Calu3 (cell line): Measurements from ENCODE around the gene COA7. TPM values are rescaled to one million over a fixed set of nuclear protein-coding genes. Genes with fewer than 3 reads are reported as not detected.

Experiments used
- BruUV-seq: library from RNA; stranded (reverse); fragments of 400-500 nt; replicated peaks from 2 replicates; lab custom pipeline; 2021; lab: Mats Ljungman, UMichigan
- CTCF ChIA-PET: fragments of 300-600 bp; sonication (Branson Sonifier 250); formaldehyde crosslinking; loops from one replicate; lab custom pipeline; 2022; ENCODE audit warnings: antibody characterized with exemption; lab: Charles Lee
- DNase-seq: peaks from one replicate; pipeline ENCODE4 v3.0.0; 2022
- H3K27ac Mint-ChIP-seq: one replicate; pipeline ENCODE4 v1.8.0; 2022; ENCODE audit warnings: mixed read lengths; ENCODE audit not compliant: unreplicated experiment
- H3K27me3 Mint-ChIP-seq: one replicate; pipeline ENCODE4 v1.8.0; 2022; ENCODE audit warnings: mixed read lengths; ENCODE audit not compliant: unreplicated experiment
- H3K36me3 Mint-ChIP-seq: one replicate; pipeline ENCODE4 v1.8.0; 2022; ENCODE audit warnings: mild to moderate bottlenecking, moderate library complexity, mixed read lengths; ENCODE audit not compliant: insufficient read depth, unreplicated experiment
- H3K4me1 Mint-ChIP-seq: one replicate; pipeline ENCODE4 v1.8.0; 2022; ENCODE audit warnings: mild to moderate bottlenecking, low read depth, mixed read lengths; ENCODE audit not compliant: unreplicated experiment
- H3K4me3 Mint-ChIP-seq: one replicate; pipeline ENCODE4 v1.8.0; 2022; ENCODE audit warnings: mild to moderate bottlenecking, low read depth, moderate library complexity, mixed read lengths; ENCODE audit not compliant: unreplicated experiment
- H3K9me3 Mint-ChIP-seq: one replicate; pipeline ENCODE4 v1.8.0; 2022; ENCODE audit warnings: low read depth, mixed read lengths; ENCODE audit not compliant: unreplicated experiment
- intact Hi-C: fragments of 100-400 bp; cut with micrococcal nuclease; formaldehyde crosslinking; loops from one replicate; pipeline ENCODE4 v1.10.0; 2022; ENCODE audit not compliant: unreplicated experiment
- total RNA-seq: library from RNA; stranded (reverse); gene quantifications from 2 replicates; pipeline ENCODE4 v1.2.3, GENCODE V29; 2022
- TF ChIP-seq, protein P1 (sequence below): fragments of 200-600 bp; IDR thresholded peaks from one replicate; pipeline ENCODE4 v1.8.0; 2022; ENCODE audit warnings: antibody characterized with exemption; ENCODE audit not compliant: unreplicated experiment

The COA7 gene
- total RNA-seq, 1 experiment from 2014 or later = 42.4 TPM

DNA sequence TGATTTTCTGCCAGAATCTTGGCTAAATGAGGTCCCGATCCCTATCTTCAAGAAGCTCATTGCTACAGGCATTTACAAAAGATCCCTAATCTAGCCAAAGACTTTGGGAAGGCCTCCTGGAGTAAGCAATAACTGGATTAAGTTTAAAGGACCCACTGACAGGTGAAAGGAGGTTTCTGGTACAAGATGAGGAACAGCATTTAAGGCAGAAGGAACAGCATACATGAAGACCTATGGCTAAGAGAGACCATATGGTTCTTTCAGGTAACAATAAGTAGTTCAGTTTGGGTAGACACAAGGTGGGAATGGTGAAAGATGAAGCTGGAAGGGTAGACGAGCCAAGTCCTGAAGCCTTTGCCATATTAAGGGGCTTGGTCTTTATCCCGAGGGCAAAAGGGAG lies 37.3 kb downstream of the COA7 start:
- CTCF ChIA-PET = no interaction called here
- H3K27ac Mint-ChIP-seq = no peak overlapping the region
- intact Hi-C loops = no loop called here

DNA sequence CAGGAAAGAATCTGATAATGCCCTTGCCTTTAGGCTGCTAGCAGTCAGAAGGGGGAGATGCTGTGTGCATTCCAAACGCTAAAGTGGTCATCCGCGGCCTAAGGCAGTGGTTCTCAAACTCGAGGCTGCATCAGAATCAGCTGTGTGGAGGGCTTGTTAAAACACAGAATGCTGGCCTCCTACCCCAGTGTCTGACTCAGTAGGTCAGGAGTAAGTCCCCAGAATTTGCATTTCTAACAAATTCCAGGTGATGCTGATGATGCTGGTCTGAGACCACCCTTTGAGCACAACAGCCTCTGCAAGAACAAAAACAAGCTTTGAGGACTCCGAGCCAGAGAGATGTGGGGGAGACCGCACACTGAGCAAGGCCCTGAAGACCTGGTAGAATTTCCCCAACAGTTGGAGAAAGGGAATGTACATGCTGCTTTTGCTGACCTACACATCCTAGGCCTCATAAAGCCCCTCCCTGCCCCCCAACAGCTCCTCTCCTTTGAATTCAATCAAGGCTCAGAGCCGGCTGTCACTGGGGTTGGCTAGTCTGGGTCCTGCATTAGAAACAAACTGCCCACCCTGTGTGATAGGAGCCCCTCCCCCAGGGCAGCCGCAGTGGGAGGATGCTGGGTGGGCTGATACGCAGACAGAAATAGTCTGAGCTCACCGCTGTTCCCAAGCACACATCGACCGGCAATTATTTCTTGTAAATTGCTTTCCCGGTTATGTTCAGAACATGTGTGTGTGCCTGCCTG lies 38.1 kb downstream of the COA7 start:
- intact Hi-C loops = no loop called here
- DNase-seq = no peak
- Mint-ChIP-seq H3K27me3 (no peaks in the 10 kb centered on the region), H3K4me1 (peaks cover 11% of the 10 kb centered on the region), H3K4me3 (no peak overlapping the region), H3K9me3 (no peaks in the 10 kb centered on the region), H3K36me3 (no peaks in the 10 kb centered on the region), H3K27ac (no peak overlapping the region)
- BruUV-seq = no TSS peak
- CTCF ChIA-PET = interaction anchor here (1.0 kb wide), 1 partner anchor 107 kb away, joined by 3 read pairs; the partner anchor contains the start of gene TUT4
- TF ChIP-seq, protein P1, sequence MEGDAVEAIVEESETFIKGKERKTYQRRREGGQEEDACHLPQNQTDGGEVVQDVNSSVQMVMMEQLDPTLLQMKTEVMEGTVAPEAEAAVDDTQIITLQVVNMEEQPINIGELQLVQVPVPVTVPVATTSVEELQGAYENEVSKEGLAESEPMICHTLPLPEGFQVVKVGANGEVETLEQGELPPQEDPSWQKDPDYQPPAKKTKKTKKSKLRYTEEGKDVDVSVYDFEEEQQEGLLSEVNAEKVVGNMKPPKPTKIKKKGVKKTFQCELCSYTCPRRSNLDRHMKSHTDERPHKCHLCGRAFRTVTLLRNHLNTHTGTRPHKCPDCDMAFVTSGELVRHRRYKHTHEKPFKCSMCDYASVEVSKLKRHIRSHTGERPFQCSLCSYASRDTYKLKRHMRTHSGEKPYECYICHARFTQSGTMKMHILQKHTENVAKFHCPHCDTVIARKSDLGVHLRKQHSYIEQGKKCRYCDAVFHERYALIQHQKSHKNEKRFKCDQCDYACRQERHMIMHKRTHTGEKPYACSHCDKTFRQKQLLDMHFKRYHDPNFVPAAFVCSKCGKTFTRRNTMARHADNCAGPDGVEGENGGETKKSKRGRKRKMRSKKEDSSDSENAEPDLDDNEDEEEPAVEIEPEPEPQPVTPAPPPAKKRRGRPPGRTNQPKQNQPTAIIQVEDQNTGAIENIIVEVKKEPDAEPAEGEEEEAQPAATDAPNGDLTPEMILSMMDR = no peak

More for the DNA sequence above, 37.3 kb downstream of the COA7 start:
- Mint-ChIP-seq H3K4me3 (no peak overlapping the region), H3K4me1 (peaks cover 11% of the 10 kb centered on the region), H3K27me3 (no peaks in the 10 kb centered on the region), H3K9me3 (no peaks in the 10 kb centered on the region), H3K36me3 (no peaks in the 10 kb centered on the region)
- DNase-seq = no peak
- TF ChIP-seq, protein P1 = no peak
- BruUV-seq = no TSS peak

DNA sequence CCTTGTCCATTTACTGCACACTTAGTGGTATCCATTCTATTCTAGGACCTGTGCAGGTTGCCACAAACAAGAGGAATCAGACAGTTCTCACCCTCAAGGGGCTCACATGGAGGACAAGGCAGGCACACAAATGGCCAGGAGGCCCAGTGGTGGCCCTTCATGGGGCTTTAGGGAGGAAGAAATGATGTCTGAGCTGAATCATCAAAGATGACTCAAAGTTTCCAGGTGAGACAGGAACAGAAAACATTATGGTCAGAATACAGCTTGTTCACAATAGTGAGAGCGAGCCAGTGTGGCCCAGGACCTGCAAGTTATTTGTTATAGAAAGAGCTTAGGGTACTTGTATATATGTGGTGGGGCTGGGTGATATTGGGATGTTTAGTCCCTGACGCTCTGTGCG lies 38.8 kb downstream of the COA7 start:
- Mint-ChIP-seq H3K36me3 (no peaks in the 10 kb centered on the region), H3K9me3 (no peaks in the 10 kb centered on the region), H3K27me3 (no peaks in the 10 kb centered on the region), H3K4me1 (peaks cover 11% of the 10 kb centered on the region), H3K27ac (no peak overlapping the region), H3K4me3 (no peak overlapping the region)
- CTCF ChIA-PET = interaction anchor here (1.0 kb wide), 1 partner anchor 106 kb away, joined by 3 read pairs; the partner anchor contains the start of gene TUT4
- DNase-seq = no peak
- no TSS peak for BruUV-seq
- intact Hi-C loops = no loop called here
- TF ChIP-seq, protein P1 = no peak

DNA sequence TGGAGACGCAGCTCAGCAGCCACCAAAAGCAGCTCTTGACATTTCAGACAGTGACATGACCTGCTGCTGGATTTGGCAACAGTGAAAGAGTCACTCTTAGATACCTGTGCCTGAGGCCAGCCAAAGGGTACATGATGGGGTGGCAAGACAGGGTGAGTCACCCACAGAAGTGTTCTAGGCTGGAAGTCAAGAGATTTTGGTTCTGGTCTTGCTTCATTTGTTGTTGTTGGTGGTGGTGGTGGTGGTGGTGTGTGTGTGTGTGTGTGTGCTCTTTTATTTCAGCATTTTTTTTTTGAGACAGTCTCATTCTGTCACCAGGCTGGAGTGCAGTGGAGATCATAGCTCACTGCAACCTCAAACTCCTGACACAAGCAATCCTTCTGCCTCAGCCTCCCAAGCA lies 39.4 kb downstream of the COA7 start:
- no peaks in the 10 kb centered on the region for H3K9me3 Mint-ChIP-seq
- TF ChIP-seq, protein P1 = no peak
- peaks cover 11% of the 10 kb centered on the region for H3K4me1 Mint-ChIP-seq
- CTCF ChIA-PET = no interaction called here
- DNase-seq = no peak
- no peak overlapping the region for H3K27ac Mint-ChIP-seq
- no peaks in the 10 kb centered on the region for H3K36me3 Mint-ChIP-seq
- no TSS peak for BruUV-seq
- H3K27me3 Mint-ChIP-seq = no peaks in the 10 kb centered on the region
- intact Hi-C loops = no loop called here
- H3K4me3 Mint-ChIP-seq = no peak overlapping the region
